ENCODE results near the gene TFDP1.

DNA sequence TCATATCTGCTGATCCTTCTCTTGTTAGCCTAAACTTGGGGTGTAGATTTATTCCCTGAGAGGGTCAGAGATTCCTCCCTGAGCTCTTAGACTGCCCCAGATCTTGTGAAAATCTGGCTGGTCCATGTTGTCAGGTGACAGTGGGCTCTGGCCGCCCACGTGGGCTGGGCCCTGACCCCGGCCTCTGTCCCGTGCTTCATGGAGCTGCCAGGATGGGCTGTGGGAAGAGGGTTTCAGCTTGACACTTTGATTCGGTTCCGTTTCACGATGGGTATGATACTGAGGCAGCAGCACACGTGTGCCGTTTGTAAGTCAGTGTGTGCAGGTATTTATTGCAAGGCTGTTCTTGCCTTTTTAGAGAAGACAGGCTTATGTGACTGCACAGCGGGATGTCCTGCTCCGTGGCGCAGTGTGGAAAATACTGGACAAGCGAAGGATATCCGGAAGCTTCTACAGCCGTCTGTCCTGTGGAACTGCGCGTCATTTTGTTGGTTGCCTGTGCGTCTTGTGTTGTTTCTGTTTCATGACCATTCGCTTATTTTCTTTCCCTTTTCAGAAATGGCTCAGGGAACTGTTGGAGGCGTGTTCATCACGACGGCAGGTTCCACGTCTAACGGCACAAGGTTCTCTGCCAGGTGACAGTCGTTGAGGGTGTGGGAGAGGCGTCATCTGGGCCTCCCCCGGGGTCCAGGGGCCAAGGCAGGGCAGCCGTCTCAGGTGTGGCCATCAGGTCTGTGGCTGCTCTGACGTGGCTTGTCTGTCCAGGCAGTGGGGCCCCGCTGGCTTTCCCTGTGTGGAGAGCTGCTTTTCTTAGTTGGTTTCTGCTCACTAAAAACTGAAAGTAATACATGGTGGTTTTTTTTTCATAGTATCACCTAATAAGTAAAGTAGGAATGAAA lies 53.0 kb downstream of the TFDP1 start:
- TF ChIP-seq, protein P1, sequence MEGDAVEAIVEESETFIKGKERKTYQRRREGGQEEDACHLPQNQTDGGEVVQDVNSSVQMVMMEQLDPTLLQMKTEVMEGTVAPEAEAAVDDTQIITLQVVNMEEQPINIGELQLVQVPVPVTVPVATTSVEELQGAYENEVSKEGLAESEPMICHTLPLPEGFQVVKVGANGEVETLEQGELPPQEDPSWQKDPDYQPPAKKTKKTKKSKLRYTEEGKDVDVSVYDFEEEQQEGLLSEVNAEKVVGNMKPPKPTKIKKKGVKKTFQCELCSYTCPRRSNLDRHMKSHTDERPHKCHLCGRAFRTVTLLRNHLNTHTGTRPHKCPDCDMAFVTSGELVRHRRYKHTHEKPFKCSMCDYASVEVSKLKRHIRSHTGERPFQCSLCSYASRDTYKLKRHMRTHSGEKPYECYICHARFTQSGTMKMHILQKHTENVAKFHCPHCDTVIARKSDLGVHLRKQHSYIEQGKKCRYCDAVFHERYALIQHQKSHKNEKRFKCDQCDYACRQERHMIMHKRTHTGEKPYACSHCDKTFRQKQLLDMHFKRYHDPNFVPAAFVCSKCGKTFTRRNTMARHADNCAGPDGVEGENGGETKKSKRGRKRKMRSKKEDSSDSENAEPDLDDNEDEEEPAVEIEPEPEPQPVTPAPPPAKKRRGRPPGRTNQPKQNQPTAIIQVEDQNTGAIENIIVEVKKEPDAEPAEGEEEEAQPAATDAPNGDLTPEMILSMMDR (IDR thresholded peaks at IDR 0.05; ENCODE audit: insufficient read depth, low read length), result no peak
- TF ChIP-seq POLR2AphosphoS5 (IDR thresholded peaks at IDR 0.05; ENCODE audit: low read depth), result no peak

Data from HL-60 (cell line).